ENCODE data around the gene SH2D3C.
A peak's percentile ranks its signal among the peaks of the same experiment; 100 is the strongest.
"Not testable (repeated sequence)": the region's sequence is repeated elsewhere in the genome, so short reads cannot be mapped to it uniquely, and the experiment has no call there.

The SH2D3C gene

DNA sequence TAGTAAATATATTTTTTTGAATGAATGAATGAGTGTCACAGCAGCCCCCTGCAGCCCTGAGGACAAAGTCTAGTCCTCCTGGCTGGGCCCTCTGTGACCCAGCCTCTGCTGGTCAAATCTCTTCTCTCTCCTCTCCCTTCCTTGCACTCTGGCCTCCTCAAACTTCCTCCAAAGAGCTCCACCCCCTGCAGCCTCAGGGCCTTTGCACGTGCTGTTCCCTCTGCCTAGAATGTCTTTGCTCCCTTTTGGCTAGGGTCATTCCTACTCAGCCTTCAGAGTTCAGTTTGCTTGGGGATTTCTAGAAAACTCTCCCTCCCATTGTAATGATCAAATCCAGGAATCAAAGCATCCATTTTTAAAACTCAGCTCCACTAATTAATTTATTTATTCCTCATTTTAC lies 13.0 kb downstream of the SH2D3C start:
- no peak for DNase-seq

DNA sequence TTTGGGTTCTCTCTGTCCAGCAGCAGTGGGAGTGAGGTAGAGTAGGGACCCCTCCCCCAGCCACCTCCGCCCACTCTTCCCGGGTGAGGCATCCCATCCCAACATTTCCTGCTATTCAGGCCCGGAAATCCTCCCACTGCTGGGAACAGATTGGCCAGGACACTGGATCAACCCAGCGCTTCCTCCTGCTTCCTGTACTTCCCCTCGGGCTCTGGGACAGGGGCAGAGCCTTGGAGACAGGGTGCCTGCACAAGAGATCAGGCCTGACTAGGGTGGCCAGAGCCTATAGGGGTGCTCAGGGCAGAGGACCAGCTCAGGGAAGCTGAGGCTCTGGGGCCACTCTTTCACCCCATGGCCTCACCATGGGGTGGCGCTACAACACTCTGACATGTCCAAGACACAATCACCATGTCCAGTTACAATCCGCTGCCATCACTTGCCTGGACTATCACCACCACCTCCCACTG lies 14.5 kb downstream of the SH2D3C start:
- no peak for DNase-seq

DNA sequence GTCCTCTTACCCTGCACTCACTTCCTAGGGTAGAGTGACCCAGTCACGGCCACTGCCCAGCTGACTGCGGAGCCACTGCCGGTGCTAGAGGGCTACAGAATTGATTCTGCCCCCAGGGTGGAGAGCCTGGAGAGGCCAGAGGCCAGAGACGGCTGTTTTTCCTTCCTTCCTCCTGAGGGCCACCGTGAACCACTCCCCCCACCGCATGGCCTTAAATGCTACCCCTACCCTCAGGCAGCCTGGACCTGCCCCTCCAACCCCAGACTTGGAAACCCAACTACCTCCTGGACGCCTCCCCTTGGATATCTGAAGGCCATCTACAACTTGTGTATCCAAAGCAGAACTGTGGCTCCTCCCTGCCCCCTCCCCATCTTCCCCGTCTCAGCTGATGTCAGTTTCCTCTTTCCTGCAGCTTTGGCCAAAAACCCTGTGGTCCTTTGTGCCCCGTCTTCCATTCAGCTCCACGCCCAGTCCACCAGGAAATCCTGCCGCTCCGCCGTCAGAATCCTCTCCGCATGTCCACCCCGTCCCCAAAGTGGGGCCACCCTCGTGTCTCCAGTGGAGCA lies 16.3 kb downstream of the SH2D3C start:
- no peak for DNase-seq

DNA sequence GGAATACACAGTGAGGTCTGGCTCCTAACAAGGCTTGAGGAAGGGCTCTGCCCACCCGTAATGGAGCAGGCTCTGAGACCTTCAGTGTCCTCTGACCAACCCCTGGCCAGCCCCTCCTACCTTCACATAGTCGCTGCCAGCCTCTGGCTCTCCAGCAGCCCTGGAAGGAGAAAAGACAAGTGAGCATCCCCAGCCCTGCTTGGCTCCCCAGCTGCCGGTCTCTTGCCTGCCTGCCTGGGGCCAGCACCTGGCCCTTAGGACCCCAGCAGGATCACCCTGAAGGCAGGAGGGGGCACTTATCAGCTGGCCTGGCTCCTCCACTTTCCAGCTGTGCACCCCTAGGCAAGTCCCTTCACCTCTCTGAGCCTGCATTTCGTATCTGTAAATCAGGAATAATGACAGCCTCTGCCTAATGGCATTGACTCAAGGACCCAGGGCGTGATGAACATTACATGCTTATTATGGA lies 16.9 kb downstream of the SH2D3C start:
- DNase-seq: no peak

DNA sequence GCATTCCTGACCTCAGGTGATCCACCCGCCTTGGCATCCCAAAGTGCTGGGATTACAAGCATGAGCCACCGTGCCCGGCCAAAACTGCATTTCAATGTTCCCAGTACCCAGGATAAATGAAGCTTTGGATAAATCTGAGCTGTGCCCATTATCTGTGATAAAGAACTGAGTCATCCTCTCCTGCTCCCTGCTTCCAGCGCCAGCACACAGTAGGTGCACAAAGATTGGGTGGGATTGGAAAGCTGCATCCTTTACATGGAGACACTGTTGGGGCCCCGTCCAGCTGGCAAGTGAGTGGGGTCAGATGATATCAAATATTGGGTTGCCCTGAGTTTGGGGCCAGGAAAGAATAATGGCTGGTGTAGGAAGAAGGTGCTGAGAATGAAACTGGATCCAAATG lies 17.4 kb downstream of the SH2D3C start:
- DNase-seq: no peak

DNA sequence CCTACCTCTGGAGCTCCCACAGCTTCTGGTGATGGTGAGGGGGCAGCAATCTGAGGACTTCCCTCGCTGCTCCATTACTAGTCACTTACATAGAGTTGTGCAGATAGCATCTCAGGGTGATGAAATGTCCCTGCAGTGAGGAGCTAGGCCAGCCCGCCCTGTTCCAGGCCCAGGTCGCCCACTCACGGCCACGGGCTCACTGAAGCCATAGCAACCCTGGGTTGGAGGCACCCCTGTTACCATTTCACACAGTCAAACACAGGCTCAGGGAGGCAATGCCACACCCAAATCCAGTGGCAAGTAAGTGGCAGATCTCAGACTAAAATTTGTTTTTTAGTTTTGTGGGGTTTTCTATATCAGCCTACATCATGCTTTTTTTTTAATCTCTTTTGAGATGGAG lies 19.6 kb downstream of the SH2D3C start:
- DNase-seq: no peak

DNA sequence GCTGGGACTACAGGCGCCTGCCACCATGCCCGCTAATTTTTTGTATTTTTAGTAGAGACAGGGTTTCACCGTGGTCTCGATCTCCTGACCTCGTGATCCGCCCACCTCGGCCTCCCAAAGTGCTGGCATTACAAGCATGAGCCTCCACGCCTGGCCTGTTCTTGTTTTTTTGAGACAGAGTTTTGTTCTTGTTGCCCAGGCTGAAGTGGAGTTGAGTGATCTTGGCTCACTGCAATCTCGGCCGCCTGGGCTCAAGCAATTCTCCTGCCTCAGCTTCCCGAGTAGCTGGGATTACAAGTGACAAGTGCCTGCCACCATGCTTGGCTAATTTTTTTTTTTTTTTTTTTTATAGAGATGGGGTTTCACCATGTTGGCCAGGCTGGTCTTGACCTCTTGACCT lies 21.7 kb downstream of the SH2D3C start:
- not testable (repeated sequence) for DNase-seq

DNA sequence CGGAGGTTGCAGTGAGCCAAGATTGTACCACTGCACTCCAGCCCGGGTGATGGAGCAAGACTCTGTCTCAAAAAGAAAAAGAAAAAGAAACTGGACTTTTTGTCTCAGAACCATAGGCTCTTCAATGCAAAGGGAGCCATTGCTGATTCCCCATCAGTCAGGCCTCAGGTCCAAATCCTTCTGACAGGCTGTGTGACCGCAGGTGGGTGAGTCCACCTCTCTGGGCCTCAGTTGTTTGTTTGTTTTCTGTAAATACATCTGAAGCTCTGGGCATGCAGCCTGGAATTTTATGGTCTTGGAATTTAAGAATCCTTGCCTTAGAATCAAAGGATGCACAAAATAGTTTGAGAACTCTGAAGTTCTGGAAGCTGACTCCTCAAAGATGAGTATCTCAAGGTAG lies 22.2 kb downstream of the SH2D3C start:
- no peak for DNase-seq

DNA sequence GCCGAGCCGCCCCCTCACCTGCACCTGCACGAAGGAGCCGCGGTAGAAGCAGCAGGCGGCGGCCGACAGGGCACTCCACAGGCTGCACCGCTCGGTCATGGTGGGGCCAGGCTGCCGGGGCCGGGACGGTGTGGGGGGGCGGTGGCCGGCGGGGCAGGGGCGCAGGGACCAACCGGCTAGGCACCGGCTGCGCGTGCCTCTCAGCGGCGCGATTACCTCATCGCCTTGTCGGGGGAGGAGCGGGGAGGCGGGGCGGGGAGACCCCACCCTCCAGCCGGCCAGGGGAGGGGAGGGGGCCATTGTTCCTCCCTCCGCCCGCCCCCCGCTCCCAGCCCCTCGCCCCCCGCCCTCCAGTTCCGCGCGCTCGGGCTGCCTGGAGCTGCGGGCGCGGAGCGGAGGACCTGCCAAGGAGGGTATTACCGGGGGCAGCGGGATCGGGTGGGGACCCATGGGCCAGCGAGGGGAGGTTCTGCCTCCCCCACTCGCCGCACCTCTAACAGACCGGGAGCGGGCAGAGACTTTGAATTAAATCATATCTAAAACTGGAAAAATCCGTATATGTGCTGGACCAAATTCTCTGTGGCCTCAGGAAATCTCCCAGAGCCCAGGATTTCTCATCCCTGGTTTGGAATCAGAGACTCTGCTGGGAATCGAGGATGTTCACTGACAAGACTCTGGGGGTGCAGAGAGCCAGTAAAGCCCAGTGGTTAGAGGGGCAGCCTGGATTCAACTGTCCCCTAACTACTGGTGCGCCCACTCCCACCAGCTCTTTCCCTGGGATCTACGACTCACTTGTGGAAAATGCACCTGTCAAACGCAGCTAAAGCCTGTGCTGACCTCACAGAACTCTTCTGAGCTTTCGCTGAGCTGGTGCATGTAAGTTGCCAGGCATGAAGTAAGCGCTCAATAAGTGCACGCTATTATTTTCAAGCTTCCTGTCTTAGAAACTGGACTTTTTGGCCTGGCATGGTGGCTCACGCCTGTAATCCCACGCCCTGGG lies 23.1 kb downstream of the SH2D3C start:
- DNase-seq: no peak

DNA sequence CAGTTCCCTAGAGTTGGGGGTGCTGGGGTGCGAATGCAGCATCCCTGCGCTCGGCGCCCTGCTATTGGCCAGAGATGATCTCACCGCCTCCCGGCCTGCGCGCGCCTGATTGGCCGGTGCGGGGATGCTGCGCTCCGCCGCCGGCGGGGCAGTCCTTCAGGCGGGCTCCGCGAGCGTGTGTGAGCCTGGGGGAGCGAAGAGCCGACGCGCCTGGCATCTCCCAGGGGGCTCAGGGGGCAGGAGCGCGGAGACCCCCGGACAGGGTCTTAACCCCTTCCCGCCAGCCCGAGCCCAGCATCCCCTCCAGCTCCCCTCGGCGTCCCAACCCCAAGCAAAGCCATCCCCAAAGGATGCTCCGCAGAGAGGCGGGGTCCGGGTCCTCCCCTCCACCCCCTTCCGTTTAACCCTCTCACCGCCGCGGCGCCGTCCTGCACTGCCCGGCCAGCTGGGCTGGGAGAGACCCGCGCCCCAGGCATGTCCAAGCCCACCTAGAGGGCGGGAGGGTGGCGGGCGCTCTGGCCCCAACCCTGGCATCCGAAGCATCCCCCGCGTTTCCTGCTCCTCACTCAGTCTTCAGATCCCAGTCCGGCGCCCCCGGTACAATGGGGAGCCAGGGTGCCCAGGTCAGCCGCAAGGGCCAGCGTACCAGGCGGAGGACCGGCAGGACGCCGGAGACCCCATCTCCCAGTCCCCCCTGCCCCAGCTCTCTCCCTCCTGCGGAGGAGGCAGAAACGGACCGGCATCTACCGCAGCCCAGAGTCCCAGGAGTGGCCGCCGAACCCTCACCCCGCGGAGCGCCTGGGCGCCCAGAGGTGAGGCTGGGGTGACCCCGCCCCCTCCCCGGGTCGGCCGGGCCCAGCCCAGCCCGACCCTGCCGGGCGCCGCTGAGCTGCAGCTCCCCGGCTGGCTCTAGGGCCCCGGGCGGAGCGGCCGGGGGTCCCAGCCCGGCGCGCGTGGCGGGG lies 24.1 kb downstream of the SH2D3C start:
- no peak for DNase-seq

DNA sequence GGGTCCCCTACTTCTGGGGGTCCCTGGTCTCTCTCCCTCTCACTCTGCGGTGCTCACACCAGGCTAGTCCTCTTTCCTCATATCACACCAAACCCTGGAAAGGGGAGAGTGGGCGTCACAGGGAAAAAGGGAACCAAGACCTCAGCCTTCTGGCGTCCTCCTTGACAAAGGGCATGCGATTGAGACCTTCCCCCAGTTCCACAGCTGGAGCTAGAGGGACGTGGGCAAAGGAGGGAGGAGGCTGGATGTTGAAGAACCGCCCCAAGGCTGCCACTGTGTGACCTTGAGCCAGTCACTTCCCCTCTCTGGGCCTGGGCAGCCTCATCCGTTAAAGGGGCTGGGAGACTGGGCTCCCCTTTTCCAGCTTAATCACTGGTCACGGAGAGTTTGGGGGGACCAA lies 24.8 kb downstream of the SH2D3C start:
- no peak for DNase-seq

DNA sequence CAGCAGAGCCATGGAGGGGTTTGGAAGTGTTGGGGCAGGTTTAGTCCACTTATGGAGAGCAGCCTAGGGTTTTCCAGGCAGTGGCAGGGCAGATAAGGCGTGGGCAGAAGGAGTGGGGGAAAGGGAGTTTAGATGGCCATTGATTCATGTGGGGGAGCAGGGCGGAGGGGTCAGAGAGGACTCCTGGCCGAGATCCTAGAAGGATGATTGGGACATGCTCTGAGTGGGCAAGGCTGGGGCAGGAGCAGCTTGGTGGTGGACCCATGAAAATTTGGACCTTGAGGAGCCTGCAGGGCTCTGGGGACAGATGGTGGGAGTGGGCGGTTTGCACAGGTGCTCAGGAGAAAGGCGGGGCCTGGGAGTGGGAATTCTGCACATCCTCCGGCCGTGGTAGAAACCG lies 25.3 kb downstream of the SH2D3C start:
- no peak for DNase-seq

DNA sequence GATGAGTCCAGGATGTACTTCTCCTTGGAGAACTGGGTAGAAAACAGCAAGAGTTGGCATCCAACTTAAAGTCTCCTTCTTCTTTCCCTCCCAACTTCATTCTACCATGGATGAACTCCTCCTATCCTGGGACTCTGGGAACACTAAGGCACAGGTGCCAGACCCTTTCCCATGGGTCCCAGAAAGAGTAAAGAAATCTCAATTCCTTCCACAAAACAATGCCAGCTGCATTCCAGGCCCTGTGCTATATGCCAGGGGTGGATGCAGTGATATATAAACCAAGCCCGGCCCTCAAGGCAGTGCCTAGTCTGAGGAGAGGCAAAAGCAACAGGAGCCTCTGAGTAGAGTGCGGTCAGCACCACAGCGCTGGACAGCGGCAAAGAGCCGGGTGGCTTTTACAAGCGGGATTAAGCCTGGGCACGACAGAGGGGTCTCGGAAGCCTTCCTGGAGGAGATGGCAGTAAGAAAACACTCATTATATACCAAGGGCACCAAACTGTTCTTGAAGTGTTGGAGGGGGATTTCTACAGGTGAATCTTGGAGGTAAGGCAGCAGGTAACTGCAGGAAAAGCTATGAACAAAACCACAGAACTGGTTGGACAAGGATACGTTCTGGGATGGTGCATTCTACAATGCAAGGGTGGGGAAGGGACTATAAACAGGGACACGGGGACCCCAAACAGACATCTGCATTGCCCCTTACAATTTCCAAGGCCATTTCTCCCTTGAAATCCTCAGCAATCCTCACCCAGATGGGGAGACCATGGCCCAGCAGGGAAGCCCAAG lies 27.0 kb downstream of the SH2D3C start:
- DNase-seq: peak; percentile 22

DNA sequence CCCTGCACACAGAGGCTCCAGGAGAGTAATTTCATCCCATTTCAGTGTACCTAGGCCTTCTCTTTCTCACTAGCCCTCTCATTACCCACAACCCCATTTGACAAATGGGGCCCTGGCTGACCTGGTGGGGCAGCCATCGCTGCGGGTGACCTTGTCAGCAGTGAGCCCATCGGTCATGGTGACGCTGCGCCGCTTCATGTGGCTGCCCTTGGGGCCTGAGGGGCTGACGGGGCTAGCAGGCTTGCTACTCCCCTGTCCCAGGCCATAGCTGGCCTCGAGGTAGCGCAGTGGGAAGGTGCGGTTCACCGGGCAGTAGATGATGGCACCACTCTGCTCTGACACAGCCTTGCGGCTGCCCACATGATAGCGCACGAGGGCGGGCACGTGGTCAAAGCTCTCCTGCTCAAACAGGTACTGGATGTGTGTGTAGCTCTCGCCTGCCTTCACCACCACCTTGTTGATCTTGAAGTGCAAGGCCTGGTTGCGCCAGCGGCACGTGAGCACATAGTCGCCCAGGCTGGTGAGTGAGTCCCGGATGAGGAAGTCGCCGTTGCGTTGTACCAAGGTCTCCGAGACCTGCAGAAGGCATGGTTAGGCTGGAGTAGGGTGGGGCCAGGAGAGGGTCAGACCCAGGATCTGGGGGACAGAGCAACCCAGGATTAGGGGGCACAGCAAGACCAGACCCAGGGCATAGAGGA lies 29.2 kb downstream of the SH2D3C start:
- DNase-seq: no peak

DNA sequence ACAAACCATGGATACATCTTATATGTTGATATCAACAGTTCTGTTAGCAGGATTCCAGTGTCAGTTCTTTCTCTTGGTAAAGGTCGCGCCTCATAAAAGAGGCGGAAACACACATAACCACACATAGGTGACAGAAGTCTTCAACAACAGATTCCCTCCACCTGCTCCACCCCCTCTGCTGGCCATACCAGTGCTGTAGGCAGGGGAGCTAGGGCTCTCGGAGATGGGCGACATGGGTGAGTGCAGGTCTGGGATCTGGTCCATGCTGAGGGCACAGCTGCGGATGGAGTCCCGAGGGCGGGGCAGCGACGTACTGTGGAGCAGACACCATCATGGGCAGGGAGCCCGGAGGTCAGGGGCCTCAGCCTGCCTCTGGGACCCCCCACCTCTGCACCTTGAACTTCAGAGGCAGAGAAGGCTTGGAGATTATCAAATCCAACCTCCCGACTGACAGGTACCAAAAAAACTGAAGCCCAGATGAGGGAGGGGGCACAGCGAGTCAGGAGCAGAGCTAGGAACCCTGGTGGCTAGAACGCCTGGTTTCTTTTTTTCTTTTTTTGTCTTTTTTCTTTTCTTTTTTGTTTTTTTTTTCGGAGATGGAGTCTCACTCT lies 31.4 kb downstream of the SH2D3C start:
- DNase-seq: no peak

DNA sequence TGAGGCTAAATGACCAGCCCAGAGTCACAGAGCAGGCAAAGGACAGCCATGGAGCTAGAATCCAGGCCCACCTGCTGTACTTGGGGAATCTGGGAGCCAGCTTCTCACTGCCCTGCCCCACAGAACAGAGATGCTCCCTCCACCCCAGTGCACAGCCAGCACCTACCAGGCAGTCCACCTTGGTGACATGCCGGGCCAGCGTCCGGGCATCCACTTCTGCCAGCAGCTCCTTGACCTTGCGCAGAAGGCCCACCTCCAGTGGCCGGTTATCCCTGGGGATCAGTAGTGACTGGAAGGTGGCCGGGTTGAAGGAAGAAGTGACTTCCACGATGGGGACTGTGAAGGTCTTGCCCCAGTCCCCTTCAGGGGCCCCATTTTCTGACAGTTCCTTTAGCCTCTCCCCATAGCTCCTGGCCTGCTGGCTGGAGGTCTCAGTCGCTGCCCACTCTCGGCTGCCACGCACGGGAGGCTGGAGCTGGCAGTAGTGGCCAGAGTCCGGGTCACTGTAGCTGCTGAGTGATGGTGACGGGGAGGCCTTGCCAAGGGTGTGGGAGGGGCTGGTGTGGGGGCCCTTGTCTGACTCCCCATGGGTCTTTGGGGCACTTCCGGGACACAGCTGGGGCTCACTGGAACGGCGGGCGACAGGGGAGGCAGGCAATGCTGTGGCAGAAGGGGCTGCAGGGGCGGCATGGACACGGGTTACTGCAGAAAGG lies 33.9 kb downstream of the SH2D3C start:
- DNase-seq: no peak

DNA sequence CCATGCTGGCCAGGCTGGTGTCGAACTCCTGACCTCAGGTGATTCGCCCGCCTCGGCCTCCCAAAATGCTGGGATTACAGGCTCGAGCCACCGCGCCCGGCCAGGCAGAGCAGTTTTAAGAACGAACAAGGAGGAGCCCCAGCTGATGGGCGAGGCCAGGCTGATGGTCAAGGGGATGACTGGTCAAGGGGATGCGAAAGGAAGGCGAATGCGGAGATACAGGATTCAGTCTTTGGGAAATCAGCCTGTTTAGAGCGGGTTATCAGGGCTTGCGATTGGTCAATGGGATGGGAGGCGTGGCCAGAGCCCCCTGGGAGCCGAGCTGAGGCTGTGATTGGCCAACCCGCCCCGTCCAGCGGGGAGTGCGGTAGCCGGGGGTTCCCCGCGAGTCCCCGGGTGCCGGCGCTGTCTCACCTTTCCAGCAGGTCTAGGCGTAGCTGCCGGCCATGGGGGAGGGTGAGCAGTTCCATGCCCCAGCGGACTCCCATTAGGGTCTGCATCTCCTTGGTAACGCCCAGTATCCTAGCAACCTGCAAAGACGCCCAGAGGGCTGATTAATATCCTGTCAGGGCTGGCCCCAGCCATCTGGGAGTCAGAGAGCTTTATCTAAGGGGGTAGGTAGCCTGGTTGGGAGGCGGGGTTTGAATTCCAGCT lies 35.9 kb downstream of the SH2D3C start:
- peak; percentile 38 for DNase-seq

DNA sequence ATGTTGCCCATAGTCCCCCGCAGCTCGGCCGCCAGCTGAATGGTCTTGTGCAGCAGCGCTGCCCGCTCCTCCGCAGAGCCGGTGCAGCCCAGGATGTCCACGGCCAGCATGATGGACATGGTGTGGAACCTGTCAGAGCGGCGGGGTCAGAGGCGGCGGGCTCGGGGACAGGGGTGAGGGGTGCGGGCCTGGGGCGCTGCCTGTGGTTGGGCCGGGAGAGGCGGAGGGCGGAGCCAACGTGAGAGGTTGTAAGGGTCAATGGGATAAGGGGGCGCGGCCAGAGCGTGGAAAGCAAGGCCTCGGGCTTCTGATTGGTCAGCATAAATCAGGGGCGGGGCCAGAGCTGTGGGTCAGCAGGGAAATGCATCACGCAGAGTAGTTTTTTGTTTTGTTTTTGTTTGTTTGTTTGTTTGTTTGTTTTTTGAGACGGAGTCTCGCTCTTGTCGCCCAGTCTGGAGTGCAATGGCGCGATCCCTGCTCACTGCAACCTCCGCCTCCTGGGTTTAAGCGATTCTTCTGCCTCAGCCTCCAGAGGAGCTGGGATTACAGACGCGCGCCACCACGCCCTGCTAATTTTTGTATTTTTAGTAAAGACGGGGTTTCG lies 36.5 kb downstream of the SH2D3C start:
- no peak for DNase-seq

DNA sequence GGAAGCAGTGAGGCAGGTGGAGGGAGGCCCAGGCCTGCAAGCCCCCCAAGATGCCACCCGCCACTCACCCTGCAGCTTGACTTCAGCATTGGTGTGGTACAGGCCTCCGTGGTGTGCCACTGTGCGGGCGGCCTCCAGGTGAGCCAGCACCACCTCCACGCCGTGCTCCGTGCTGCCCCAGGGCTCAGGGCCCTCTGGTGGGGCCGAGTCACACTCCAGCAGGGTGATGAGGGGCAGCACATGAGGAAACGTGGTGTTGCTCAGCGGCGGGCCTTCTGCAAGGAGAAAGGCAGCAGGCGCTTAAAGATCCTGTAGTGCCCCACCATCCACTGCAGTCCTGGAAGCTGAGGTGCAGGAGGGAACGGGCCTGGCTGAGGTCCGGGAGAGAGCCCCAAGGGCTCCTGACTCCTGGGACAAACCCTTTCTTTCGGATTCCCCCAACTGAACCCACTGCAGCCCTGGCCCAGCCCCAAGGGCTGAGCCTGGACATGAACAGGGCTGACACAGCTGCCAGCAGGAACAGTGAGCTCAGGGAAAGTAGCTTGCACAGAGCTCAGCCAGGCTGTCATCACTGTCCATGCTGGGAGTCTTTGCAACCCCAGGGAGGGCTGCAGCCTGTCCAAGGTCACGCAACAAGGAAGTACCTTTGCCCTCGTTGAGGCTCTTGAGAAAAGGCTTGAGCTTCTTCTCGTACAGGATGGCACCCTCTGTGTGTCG lies 38.7 kb downstream of the SH2D3C start:
- DNase-seq: no peak
